HEK293 (cell line): ENCODE results near the gene ZNF460.

ENCODE experiments used
- CTCF ChIA-PET: fragments of 350-600 bp; formaldehyde crosslinking; extraction: SDS; loops from one replicate; lab custom pipeline; 2021; ENCODE audit warnings: antibody characterized with exemption; lab: Yijun Ruan, JAX
- POLR2A ChIA-PET: fragments of 300-600 bp; formaldehyde crosslinking; extraction: SDS; loops from one replicate; lab custom pipeline; 2020; ENCODE audit warnings: antibody characterized with exemption, inconsistent platforms; lab: Yijun Ruan, JAX
- H3K27ac ChIP-seq: fragments of 200-500 bp; sonication (Bioruptor generic); 2 replicates; pipeline ENCODE4 v1.5.1; 2014; ENCODE audit warnings: low read depth, low read length, control low read depth, inconsistent platforms; ENCODE audit errors: extremely low read depth
- H3K36me3 ChIP-seq, 2 experiments: fragments of 200-500 bp in 1 of 2; sonication (Bioruptor generic) in 1 of 2; 1 replicate in 1 of 2; 2 replicates in 1 of 2; pipeline ENCODE4 v1.5.1; 2014 to 2017; ENCODE audit warnings: inconsistent platforms in 2 of 2, low read length in 2 of 2; ENCODE audit not compliant: control insufficient read depth in 2 of 2, insufficient read depth in 1 of 2
- H3K4me1 ChIP-seq: fragments of 200-500 bp; sonication (Bioruptor generic); 2 replicates; pipeline ENCODE4 v1.5.1; 2014; ENCODE audit warnings: mild to moderate bottlenecking, low read length, inconsistent platforms; ENCODE audit not compliant: control insufficient read depth, insufficient read depth
- H3K4me3 ChIP-seq: 2 replicates; pipeline ENCODE4 v1.5.1; 2011; ENCODE audit warnings: low read depth, mild to moderate bottlenecking, control low read depth, low read length, moderate library complexity
- H3K9me3 ChIP-seq: fragments of 200-500 bp; sonication (Bioruptor generic); 2 replicates; pipeline ENCODE4 v1.5.1; 2014; ENCODE audit warnings: low read depth, low read length, inconsistent platforms; ENCODE audit not compliant: control insufficient read depth, insufficient read depth
- CTCF ChIP-seq: fragments of 450-650 bp; formaldehyde crosslinking; IDR thresholded peaks from 2 replicates; pipeline ENCODE4 v1.5.1; 2016; ENCODE audit warnings: missing biosample characterization, missing genetic modification characterization
- KLF8 ChIP-seq: fragments of 450-650 bp; formaldehyde crosslinking; IDR thresholded peaks from 2 replicates; pipeline ENCODE4 v1.5.1; 2016; ENCODE audit warnings: missing biosample characterization, missing genetic modification characterization
- ZBTB10 ChIP-seq: fragments of 450-650 bp; formaldehyde crosslinking; IDR thresholded peaks from 2 replicates; pipeline ENCODE4 v1.5.1; 2016; ENCODE audit warnings: missing biosample characterization, missing genetic modification characterization
- ZBTB26 ChIP-seq: fragments of 450-650 bp; formaldehyde crosslinking; optimal IDR thresholded peaks from 2 replicates; pipeline ENCODE3; 2016; ENCODE audit warnings: missing biosample characterization, mild to moderate bottlenecking, missing genetic modification characterization
- ZBTB49 ChIP-seq: fragments of 450-650 bp; formaldehyde crosslinking; IDR thresholded peaks from 2 replicates; pipeline ENCODE4 v1.5.1; 2016; ENCODE audit warnings: missing biosample characterization, missing genetic modification characterization, low read depth
- ZFP41 ChIP-seq: fragments of 450-650 bp; formaldehyde crosslinking; IDR thresholded peaks from 2 replicates; pipeline ENCODE4 v1.5.1; 2016; ENCODE audit warnings: missing biosample characterization, missing genetic modification characterization, borderline replicate concordance
- ZNF19 ChIP-seq: fragments of 450-650 bp; formaldehyde crosslinking; IDR thresholded peaks from 2 replicates; pipeline ENCODE4; 2016; ENCODE audit warnings: missing biosample characterization, missing genetic modification characterization, low read depth
- ZNF239 ChIP-seq: fragments of 450-650 bp; formaldehyde crosslinking; IDR thresholded peaks from 2 replicates; pipeline ENCODE4 v1.5.1; 2016; ENCODE audit warnings: missing biosample characterization, missing genetic modification characterization
- ZNF292 ChIP-seq: fragments of 450-650 bp; formaldehyde crosslinking; IDR thresholded peaks from 2 replicates; pipeline ENCODE4 v1.5.1; 2016; ENCODE audit warnings: low read depth, missing biosample characterization, missing genetic modification characterization, borderline replicate concordance
- ZNF600 ChIP-seq: fragments of 450-650 bp; formaldehyde crosslinking; IDR thresholded peaks from 2 replicates; pipeline ENCODE4 v1.5.1; 2016; ENCODE audit warnings: missing biosample characterization, missing genetic modification characterization
- ZNF629 ChIP-seq: fragments of 450-650 bp; formaldehyde crosslinking; IDR thresholded peaks from 2 replicates; pipeline ENCODE4 v1.5.1; 2017; ENCODE audit warnings: missing biosample characterization, missing genetic modification characterization
- ZNF747 ChIP-seq: fragments of 450-650 bp; formaldehyde crosslinking; IDR thresholded peaks from 2 replicates; pipeline ENCODE4 v1.5.1; 2016; ENCODE audit warnings: missing biosample characterization, missing genetic modification characterization

The ZNF460 gene

GRCh38 chr19:57302020-57302465, 21.8 kb downstream of the ZNF460 start:
- no peak overlapping the region; the same call in 1 of the 2 replicates for H3K27ac ChIP-seq
- no peaks in the 10 kb centered on the region for H3K9me3 ChIP-seq
- ChIA-PET CTCF (interaction anchor here (1.8 kb wide), 1 partner anchor 9 kb away, joined by 5 read pairs; no protein-coding TSS in a partner anchor), POLR2A (interaction anchor here (0.5 to 1.3 kb wide), 4 partner anchors 9 to 551 kb away, joined by 3 read pairs; partner anchors contain the start of genes TRAPPC2B, ZNF543 and ZNF547)
- no peak overlapping the region for H3K4me3 ChIP-seq
- H3K4me1 ChIP-seq = peaks cover 6% of the 10 kb centered on the region
- TF ChIP-seq ZNF629 (tag by site-specific recombination) (0 out of 2 replicates have a peak, but pooled peaks have one; percentile 21), ZNF747 (no peak), ZNF239 (tag by site-specific recombination) (no peak), KLF8 (peak; percentile 60), ZNF19 (tag by site-specific recombination) (no peak), ZBTB10 (tag by site-specific recombination) (0 out of 2 replicates have a peak, but pooled peaks have one; percentile 26), ZNF600 (tag by site-specific recombination) (peak; percentile 48; the same call in 1 of the 2 replicates)
- TF ChIP-seq, all 188 proteins: peak for 4
- peaks cover 37 to 55% of the 10 kb centered on the region in 2 experiments for H3K36me3 ChIP-seq

GRCh38 chr19:57302727-57303401, 22.6 kb downstream of the ZNF460 start:
- CTCF ChIA-PET = interaction anchor here (0.5 to 1.8 kb wide), 2 partner anchors 9 to 577 kb away, joined by 3 to 5 read pairs; no protein-coding TSS in a partner anchor
- no peak overlapping the region for H3K27ac ChIP-seq
- POLR2A ChIA-PET = interaction anchor here (0.7 to 1.4 kb wide), 4 partner anchors 9 to 89 kb away, joined by 3 to 4 read pairs (median 4); partner anchors contain the start of gene ZNF543

More at GRCh38 chr19:57302727-57303401, 22.6 kb downstream of the ZNF460 start:
- peaks cover 36 to 47% of the 10 kb centered on the region in 2 experiments for H3K36me3 ChIP-seq
- peaks cover 6% of the 10 kb centered on the region for H3K4me1 ChIP-seq
- TF ChIP-seq ZNF292 (tag by site-specific recombination) = no peak
- TF ChIP-seq ZBTB49 (tag by site-specific recombination) = no peak
- TF ChIP-seq ZFP41 (tag by site-specific recombination) = no peak
- TF ChIP-seq ZBTB26 (tag by site-specific recombination) = no peak
- peak; percentile 39 for TF ChIP-seq CTCF (tag by site-specific recombination)
- no peak overlapping the region for H3K4me3 ChIP-seq
- H3K9me3 ChIP-seq = no peaks in the 10 kb centered on the region
